HG03135 (cell line): ENCODE results near the gene MICAL3.

Source experiments
- ATAC-seq: cut with Tn5 transposase; IDR thresholded peaks from one replicate; pipeline ENCODE4 v1.9.1; 2021; ENCODE audit warnings: mild to moderate bottlenecking, moderate library complexity; ENCODE audit not compliant: unreplicated experiment

Gene MICAL3

DNA sequence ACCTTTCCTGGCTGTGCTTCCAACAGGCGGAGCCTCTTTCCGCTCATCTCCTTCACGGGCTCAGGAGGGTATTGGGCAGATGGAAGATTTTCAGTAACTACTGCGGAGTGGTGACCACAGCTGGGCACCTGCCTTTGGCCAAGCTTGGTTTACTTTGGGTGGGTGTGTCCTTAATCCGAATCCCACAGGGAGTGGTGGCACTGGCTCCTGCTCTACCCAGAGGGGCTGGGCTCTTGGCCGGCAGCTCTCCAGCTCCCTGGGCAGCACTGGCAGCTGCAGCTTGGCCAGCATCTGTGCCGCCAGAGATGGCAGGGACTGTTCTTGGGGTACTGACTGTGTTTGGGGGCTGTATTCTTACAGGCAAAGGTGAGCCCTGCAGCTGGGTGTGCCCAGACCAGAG lies 279.9 kb downstream of the MICAL3 start:
- no peak for ATAC-seq

DNA sequence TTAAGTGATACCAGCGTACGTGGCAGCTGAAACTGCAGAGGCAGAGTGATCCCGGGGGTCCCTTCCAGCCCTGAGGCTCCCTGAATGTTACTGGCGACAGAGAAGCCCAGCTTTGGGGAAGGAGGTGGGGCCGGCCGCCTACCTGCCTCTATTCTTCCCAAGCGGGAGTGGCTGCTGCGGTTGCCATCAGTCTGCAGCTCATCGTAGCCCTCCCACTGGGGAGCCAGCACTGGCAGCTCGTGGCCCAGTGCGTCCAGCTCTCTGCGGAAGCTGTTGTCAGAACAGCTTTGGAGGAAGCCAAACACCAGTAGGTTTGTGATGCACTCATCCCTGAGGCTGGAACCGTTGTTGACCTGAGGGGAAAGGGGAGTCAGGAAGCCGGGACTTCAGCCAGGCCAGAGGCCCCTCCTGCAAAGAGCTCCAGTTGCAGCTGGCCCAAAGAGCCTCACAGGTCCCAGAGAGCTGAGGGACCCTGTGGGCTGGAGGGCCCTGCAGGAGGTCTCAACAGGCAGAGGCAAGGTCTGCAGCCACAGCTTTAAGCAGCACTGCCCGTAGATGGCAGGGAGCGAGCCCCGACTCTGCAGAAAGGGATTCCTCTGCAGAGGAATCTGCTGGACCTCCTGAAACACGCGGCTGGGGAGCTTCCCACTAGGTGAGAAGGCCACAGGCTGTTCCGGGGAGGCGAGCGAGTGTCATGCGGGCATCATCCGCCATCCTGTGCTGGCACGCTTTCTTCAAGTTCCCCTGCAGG lies 280.5 kb downstream of the MICAL3 start:
- no peak for ATAC-seq

DNA sequence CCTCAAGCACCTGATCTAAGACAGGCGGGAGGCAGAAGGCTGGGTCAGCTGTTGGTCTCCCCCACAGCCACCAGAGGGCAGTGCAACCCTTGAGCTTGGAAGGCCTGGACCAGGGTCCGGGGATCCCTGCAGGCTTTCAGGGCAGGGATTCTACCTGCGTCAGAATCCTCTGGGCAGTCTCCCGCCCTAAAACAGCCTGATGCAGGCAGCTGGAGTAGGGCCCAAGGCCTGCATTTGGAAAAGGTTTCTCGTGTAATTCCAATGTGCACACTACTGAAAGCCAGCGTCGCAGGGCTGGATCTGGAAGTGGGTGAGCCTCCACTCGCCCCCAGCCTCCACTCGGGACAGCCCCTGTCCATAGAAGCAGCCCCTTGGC lies 281.8 kb downstream of the MICAL3 start:
- ATAC-seq: no peak

DNA sequence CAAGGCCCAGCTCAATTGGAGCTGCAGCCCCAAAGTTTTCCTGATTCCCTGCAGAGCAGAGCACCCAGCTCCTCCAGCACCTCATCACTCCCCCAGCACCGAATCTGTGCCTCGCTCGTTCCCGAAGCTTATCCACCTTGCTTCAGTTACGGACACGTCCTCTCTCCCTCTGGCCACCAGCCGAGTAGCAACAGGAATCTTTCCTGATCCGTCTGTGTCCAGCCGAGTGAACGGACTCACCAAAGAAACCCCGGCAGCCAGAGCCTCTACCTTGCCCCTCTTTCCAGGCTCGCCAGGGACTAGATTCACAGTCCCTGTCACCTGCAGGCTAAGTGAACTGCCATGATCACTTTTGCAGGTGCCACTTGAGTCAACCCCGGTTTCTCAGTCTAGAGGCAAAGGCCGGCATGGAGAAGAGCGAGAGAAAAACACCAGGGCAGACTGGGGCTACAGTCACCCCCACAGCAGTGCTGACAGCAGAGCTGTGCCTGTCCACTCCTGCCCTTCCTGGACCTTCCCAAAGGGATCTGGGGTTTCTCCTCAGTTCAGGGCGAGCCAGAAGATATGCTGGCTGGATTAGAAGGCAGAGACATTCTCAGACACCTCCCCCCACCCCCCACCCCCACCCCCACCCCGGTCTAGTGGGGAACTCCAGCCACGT lies 282.4 kb downstream of the MICAL3 start:
- ATAC-seq: no peak

DNA sequence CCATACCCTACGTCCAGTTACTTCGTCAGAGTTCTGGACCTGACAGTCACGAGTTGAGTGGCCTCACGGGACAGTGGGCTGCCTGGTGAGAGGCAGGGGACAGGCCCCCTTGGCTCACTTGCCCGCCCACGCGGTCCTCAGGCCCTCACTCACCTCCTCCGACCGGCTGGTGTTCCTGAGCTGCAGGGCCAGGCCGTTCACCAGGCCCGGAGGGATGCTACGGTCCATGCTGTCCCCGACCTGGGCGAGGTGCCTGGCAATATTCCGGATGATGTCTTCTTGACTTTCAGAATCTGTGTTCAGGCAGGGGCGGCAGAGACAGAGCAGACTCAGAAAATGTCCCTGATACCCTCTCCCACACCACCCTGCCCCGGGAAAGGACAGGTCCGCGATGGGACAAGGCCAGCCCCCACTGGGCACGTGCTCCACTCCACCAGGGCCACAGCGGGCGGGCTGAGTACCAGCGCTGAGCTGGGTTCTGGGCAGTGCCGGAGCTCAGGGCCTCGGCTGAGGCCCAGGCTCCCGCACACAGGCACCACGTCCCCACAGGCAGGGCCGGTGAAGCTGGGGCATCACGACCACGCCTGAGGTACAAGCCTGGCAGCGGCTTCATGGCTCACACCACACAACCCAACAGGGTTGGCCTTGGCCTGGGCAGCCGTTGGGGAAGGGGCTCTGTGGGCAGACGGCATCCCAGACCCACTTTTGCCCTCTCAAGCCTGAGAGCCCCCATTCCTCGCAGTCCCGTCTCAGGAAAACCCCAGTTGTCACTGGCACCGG lies 285.0 kb downstream of the MICAL3 start:
- no peak for ATAC-seq

DNA sequence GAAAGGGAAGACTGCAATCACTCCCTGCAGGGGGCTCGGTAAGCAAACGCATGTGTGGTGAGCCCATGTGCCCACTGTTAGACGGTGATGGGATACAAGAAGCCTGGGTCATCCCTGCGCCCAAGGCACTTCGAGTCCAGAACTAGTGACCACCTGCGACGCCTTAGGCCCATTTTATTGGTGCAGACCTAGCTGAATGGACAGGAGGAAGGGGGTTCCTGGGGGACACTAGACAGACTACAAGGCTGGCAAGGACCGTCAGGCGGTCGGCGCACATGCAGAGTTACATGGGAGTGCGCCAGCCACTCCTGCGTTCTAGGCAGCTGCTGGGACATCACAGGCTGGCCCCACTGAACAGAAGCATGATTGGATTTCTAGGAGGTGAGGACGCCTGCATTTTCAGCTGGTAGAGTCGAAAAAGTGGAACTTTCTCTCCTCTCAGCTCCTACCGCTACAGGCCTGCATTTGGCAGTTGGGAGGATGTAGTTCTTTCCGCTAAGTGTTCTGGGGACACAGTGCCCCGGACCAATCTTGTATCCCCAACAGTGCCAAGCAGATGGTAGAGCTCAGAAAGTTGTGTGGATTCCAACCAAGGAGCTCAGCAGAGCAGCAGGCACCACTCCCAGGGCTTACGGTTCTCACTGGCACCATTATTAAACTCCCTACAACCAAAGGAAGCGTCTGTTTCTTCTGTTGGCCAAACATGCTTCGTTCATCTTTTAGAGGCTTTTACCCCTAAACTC lies 285.8 kb downstream of the MICAL3 start:
- no peak for ATAC-seq
